T-helper 1 cell treated with Interleukin-12 subunit alpha and Interleukin-12 subunit beta and Interleukin-4 antibody, amounts not matched to agents 30 ng/mL and 1 ng/mL, for 36 hours (primary cell): ENCODE data around the gene UAP1. TPM values are rescaled to one million over a fixed set of nuclear protein-coding genes. Genes with fewer than 3 reads are reported as not detected.
"Not testable (repeated sequence)": the region's sequence is repeated elsewhere in the genome, so short reads cannot be mapped to it uniquely, and the experiment has no call there.

Experiments used
- intact Hi-C: fragments of 100-400 bp; cut with micrococcal nuclease; formaldehyde crosslinking; loops from one replicate; pipeline ENCODE4 v1.15.1; 2024
- total RNA-seq: library from RNA; stranded (reverse); gene quantifications from 2 replicates; pipeline ENCODE4 v1.2.3, GENCODE V29; 2022

Gene UAP1
- total RNA-seq, 1 donor from 2014 or later: 18.0 TPM

GRCh38 chr1:162564762-162565218 lies 3.3 kb downstream of the UAP1 start:
- intact Hi-C loops: no loop called here

- intact Hi-C loops: no loop called here
Observed at GRCh38 chr1:162565460-162565859, 3.9 kb downstream of the UAP1 start.

GRCh38 chr1:162566870-162567269 lies 5.3 kb downstream of the UAP1 start:
- intact Hi-C loops: no loop called here

- intact Hi-C loops: no loop called here
Observed at GRCh38 chr1:162568802-162569201, 7.3 kb downstream of the UAP1 start.

GRCh38 chr1:162570718-162571117 lies 9.2 kb downstream of the UAP1 start:
- intact Hi-C loops: no loop called here

GRCh38 chr1:162571121-162571520 lies 9.6 kb downstream of the UAP1 start:
- intact Hi-C loops: not testable (repeated sequence)

- intact Hi-C loops: no loop called here
Observed at GRCh38 chr1:162571696-162572095, 10.2 kb downstream of the UAP1 start.

GRCh38 chr1:162573136-162573535 lies 11.6 kb downstream of the UAP1 start:
- intact Hi-C loops: no loop called here

GRCh38 chr1:162578071-162578700 lies 16.7 kb downstream of the UAP1 start:
- intact Hi-C loops: no loop called here

GRCh38 chr1:162578936-162579335 lies 17.4 kb downstream of the UAP1 start:
- intact Hi-C loops: no loop called here

- intact Hi-C loops: no loop called here
Observed at GRCh38 chr1:162580308-162580707, 18.8 kb downstream of the UAP1 start.

GRCh38 chr1:162582901-162583300 lies 21.4 kb downstream of the UAP1 start:
- intact Hi-C loops: not testable (repeated sequence)

- intact Hi-C loops: not testable (repeated sequence)
Observed at GRCh38 chr1:162585101-162585500, 23.6 kb downstream of the UAP1 start.

GRCh38 chr1:162587347-162587746 lies 25.8 kb downstream of the UAP1 start:
- intact Hi-C loops: no loop called here

GRCh38 chr1:162587761-162588260 lies 26.3 kb downstream of the UAP1 start:
- intact Hi-C loops: no loop called here

- intact Hi-C loops: no loop called here
Observed at GRCh38 chr1:162590101-162590500, 28.6 kb downstream of the UAP1 start.

- intact Hi-C loops: no loop called here
Observed at GRCh38 chr1:162590686-162591085, 29.2 kb downstream of the UAP1 start.

GRCh38 chr1:162596514-162597170 lies 35.1 kb downstream of the UAP1 start:
- intact Hi-C loops: no loop called here

- intact Hi-C loops: no loop called here
Observed at GRCh38 chr1:162599451-162599850, 37.9 kb downstream of the UAP1 start.

GRCh38 chr1:162603117-162603516 lies 41.6 kb downstream of the UAP1 start:
- intact Hi-C loops: not testable (repeated sequence)

- intact Hi-C loops: no loop called here
Observed at GRCh38 chr1:162605225-162605927, 43.9 kb downstream of the UAP1 start.

GRCh38 chr1:162609306-162609705 lies 47.8 kb downstream of the UAP1 start:
- intact Hi-C loops: no loop called here
